Subcutaneous abdominal adipose tissue (tissue), 5 donors: ENCODE data around the gene TMEM248.
"Not testable (repeated sequence)": the region's sequence is repeated elsewhere in the genome, so short reads cannot be mapped to it uniquely, and the experiment has no call there.

Experiments
- H3K27ac ChIP-seq: one replicate; pipeline ENCODE4 v1.7.0; 2013; ENCODE audit warnings: low read depth, mild to moderate bottlenecking, inconsistent platforms, low read length, moderate library complexity
- H3K27me3 ChIP-seq, 5 donors: one replicate each; pipeline ENCODE4 v1.7.0; 2013; ENCODE audit warnings: low read length in 5 of 5, inconsistent platforms in 1 of 5; ENCODE audit not compliant: control insufficient read depth in 5 of 5, insufficient read depth in 4 of 5
- H3K36me3 ChIP-seq, 5 donors: one replicate each; pipeline ENCODE4 v1.7.0; 2013; ENCODE audit warnings: low read length in 5 of 5; ENCODE audit not compliant: control insufficient read depth in 5 of 5, insufficient read depth in 5 of 5
- H3K4me1 ChIP-seq, 5 donors: one replicate each; pipeline ENCODE4 v1.7.0; 2013; ENCODE audit warnings: low read length in 5 of 5, mild to moderate bottlenecking in 3 of 5, moderate library complexity in 1 of 5; ENCODE audit not compliant: control insufficient read depth in 5 of 5, insufficient read depth in 5 of 5
- H3K4me3 ChIP-seq, 5 donors: one replicate each; pipeline ENCODE4 v1.7.0; 2013; ENCODE audit warnings: low read length in 5 of 5, low read depth in 1 of 5
- H3K9ac ChIP-seq, 5 donors: one replicate each; pipeline ENCODE4 v1.7.0; 2013; ENCODE audit warnings: low read length in 5 of 5, mild to moderate bottlenecking in 4 of 5, moderate library complexity in 3 of 5
- H3K9me3 ChIP-seq, 5 donors: one replicate each; pipeline ENCODE4 v1.7.0; 2013; ENCODE audit warnings: low read length in 5 of 5; ENCODE audit not compliant: control insufficient read depth in 5 of 5
- donor health status: healthy.
- donor health status: healthy.
- donor health status: healthy.
- donor health status: healthy.
- donor health status: healthy.

Gene TMEM248

DNA sequence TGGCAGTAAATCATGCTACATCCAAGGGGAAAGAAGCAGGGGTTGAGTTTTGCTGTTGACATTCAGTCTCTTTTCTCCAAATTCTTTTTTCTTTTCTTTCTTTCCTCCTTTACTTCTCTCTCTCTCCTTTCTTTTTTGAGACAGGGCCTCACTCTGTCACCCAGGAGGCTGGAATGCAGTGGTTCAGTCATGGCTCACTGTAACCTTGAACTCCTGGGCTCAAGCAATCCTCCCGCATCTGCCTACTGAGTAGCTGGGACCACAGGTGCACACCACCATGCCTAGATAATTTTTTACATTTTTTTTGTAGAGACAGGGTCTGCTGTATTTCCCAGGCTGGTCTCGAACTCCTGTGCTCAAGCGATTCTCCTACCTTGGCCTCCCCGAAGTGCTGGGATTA, 39.2 kb downstream of the TMEM248 start:
- H3K36me3 ChIP-seq, result peaks cover 10 to 47% (median 40%) of the 10 kb centered on the region in 5 donors
- H3K27ac ChIP-seq, result no peak overlapping the region
- no peak overlapping the region for H3K4me3 ChIP-seq
- H3K27me3 ChIP-seq, result no peaks in the 10 kb centered on the region
- peaks cover 0 to 9% (median 0%) of the 10 kb centered on the region in 5 donors for H3K4me1 ChIP-seq
- H3K9me3 ChIP-seq, result no peaks in the 10 kb centered on the region
- no peak overlapping the region for H3K9ac ChIP-seq

DNA sequence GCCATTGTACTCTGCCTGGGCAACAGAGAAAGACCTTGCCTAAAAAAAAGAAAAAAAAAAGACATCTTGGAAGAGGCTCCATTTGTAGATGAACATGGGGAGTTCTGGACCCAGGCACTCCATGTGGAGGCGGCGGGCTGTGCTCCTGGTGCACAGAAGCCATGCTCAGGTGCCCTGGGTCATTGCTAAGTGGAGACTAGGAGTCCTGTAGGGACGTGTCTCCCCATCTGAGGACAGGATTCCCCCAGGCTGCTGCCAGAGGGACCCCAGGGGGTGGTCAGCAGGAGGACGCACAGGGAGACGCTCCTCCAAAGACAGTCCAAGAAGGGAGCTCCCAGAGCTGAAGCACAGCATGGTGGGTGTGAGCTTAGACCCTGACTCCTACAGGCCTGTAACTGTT, 40.1 kb downstream of the TMEM248 start:
- Histone ChIP-seq H3K36me3 (peaks cover 7 to 38% (median 30%) of the 10 kb centered on the region in 5 donors), H3K27ac (no peak overlapping the region), H3K4me1 (peaks cover 0 to 9% (median 0%) of the 10 kb centered on the region in 5 donors), H3K4me3 (no peak overlapping the region), H3K9me3 (no peaks in the 10 kb centered on the region), H3K27me3 (no peaks in the 10 kb centered on the region), H3K9ac (no peak overlapping the region)

DNA sequence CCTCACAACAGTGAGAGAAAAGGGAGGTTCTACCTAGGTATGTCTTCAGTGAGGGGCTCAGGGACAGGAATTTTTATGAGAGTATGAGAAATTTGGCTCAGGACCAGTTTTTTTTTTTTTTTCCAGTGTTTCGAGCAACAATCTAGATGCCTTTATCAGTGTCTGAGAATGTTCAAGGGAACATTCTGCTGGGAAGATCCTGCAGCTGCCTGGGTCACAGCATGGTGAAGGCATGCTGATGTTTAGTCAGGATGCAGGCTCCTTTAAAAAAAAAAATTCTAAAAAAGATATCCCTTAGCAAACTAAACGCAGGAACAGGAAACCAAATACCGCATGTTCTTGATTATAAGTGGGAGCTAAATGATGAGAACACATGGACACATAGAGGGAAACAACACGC, 43.4 kb downstream of the TMEM248 start:
- H3K9ac ChIP-seq, result no peak overlapping the region
- peaks cover 0 to 2% (median 0%) of the 10 kb centered on the region in 5 donors for H3K4me1 ChIP-seq
- H3K9me3 ChIP-seq, result no peaks in the 10 kb centered on the region

GRCh38 chr7:66967029-66967428, 46.0 kb downstream of the TMEM248 start:
- H3K27me3 ChIP-seq, result no peaks in the 10 kb centered on the region
- no peak overlapping the region for H3K4me3 ChIP-seq
- H3K4me1 ChIP-seq, result peaks cover 0 to 2% (median 0%) of the 10 kb centered on the region in 5 donors
- no peak overlapping the region for H3K27ac ChIP-seq
- H3K9me3 ChIP-seq, result no peaks in the 10 kb centered on the region
- H3K9ac ChIP-seq, result no peak overlapping the region
- no peaks in the 10 kb centered on the region for H3K36me3 ChIP-seq

More for the DNA sequence above, 43.4 kb downstream of the TMEM248 start:
- no peaks in the 10 kb centered on the region for H3K27me3 ChIP-seq
- peaks cover 0 to 9% (median 5%) of the 10 kb centered on the region in 5 donors for H3K36me3 ChIP-seq
- H3K27ac ChIP-seq, result no peak overlapping the region
- no peak overlapping the region for H3K4me3 ChIP-seq

- H3K9ac ChIP-seq, H3K27ac ChIP-seq, H3K27me3 ChIP-seq, H3K4me1 ChIP-seq, H3K9me3 ChIP-seq, H3K4me3 ChIP-seq, H3K36me3 ChIP-seq: not testable (repeated sequence)
Measured at GRCh38 chr7:66969001-66969400, 48.0 kb downstream of the TMEM248 start.

- Histone ChIP-seq H3K9ac (no peak overlapping the region), H3K27me3 (no peaks in the 10 kb centered on the region), H3K4me1 (peaks cover 0 to 2% (median 0%) of the 10 kb centered on the region in 5 donors), H3K4me3 (no peak overlapping the region), H3K27ac (no peak overlapping the region), H3K36me3 (no peaks in the 10 kb centered on the region), H3K9me3 (no peaks in the 10 kb centered on the region)
Measured at GRCh38 chr7:66970310-66970709, 49.3 kb downstream of the TMEM248 start.

DNA sequence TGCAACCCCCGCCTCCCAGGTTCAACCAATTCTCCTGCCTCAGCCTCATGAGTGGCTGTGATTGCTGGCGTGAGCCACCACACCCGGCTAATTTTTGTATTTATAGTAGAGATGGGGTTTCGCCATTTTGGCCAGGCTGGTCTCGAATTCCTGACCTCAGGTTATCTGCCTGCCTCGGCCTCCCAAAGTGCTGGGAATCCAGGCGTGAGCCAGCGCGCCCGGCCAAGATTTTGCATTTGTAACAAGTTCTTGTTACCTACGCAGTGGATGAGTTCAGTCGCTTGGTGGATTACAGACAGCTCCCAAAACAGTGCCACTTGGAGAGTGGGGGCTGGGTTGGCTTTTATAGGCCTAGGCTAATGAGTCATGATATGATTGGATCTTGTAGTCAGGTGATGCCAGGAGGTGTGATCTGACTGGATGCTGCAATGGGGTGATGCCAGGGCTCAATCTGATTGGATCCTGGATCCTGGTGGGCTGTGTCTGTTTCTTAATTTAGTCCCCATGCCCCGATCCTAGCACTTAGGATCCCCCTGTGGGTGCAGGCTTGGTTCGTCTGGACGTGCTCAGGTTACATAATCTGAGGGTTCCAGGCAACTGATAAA, 54.1 kb downstream of the TMEM248 start:
- H3K4me1 ChIP-seq, result no peaks in the 10 kb centered on the region
- no peak overlapping the region for H3K4me3 ChIP-seq
- H3K9me3 ChIP-seq, result peaks cover 0 to 6% (median 4%) of the 10 kb centered on the region in 5 donors
- no peaks in the 10 kb centered on the region for H3K27me3 ChIP-seq
- H3K27ac ChIP-seq, result no peak overlapping the region
- no peaks in the 10 kb centered on the region for H3K36me3 ChIP-seq
- no peak overlapping the region for H3K9ac ChIP-seq

- not testable (repeated sequence) for H3K27me3 ChIP-seq, H3K36me3 ChIP-seq, H3K27ac ChIP-seq, H3K4me3 ChIP-seq, H3K9ac ChIP-seq, H3K4me1 ChIP-seq
- peaks cover 0 to 10% (median 10%) of the 10 kb centered on the region in 5 donors for H3K9me3 ChIP-seq
Measured at GRCh38 chr7:66978312-66978711, 57.3 kb downstream of the TMEM248 start.

- not testable (repeated sequence) for H3K27ac ChIP-seq, H3K4me3 ChIP-seq, H3K4me1 ChIP-seq, H3K9ac ChIP-seq, H3K27me3 ChIP-seq, H3K36me3 ChIP-seq
- peaks cover 0 to 10% (median 10%) of the 10 kb centered on the region in 5 donors for H3K9me3 ChIP-seq
Measured at GRCh38 chr7:66979013-66979412, 58.0 kb downstream of the TMEM248 start.

DNA sequence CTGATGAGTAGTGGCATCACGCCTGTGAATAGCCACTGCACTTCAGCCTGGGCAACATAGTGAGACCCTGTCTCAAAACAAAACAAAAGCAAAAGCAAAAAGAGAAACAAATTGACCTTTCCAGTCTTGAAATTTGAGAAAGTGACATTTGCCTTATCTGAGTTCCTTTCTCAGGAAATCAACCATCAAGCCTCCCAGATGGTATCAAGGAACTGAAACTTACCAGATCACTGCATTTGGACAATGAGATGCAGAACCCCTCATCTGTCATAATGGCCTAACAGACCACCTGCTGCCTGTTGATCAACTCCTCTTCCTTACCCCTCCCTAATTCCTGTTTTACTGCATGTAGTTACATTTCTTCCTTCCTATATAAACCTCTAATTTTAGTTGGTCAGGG, 59.3 kb downstream of the TMEM248 start:
- peaks cover 0 to 10% (median 10%) of the 10 kb centered on the region in 5 donors for H3K9me3 ChIP-seq
- H3K36me3 ChIP-seq, H3K4me3 ChIP-seq, H3K27ac ChIP-seq, H3K9ac ChIP-seq, H3K27me3 ChIP-seq, H3K4me1 ChIP-seq: not testable (repeated sequence)
